ENCODE measurements around the gene PCDHGB2.
"Not testable (repeated sequence)": the region's sequence is repeated elsewhere in the genome, so short reads cannot be mapped to it uniquely, and the experiment has no call there.

Gene PCDHGB2

DNA sequence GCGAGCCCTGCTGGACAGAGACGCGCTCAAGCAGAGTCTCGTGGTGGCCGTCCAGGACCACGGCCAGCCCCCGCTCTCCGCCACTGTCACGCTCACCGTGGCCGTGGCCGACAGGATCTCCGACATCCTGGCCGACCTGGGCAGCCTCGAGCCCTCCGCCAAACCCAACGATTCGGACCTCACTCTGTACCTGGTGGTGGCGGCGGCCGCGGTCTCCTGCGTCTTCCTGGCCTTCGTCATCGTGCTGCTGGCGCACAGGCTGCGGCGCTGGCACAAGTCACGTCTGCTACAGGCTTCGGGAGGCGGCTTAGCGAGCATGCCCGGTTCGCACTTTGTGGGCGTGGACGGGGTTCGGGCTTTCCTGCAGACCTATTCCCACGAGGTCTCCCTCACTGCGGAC lies 27.2 kb upstream of the PCDHGB2 start:
- H3K36me3 ChIP-seq (ENCODE audit: insufficient read depth, low read length); H3K9ac ChIP-seq (ENCODE audit: low read depth, low read length); H3K4me2 ChIP-seq (ENCODE audit: low read length); H3K27me3 ChIP-seq (ENCODE audit: control insufficient read depth, insufficient read depth, low read length); H3K4me3 ChIP-seq (ENCODE audit: low read length); H3K4me1 ChIP-seq (ENCODE audit: control insufficient read depth, insufficient read depth, low read length): not testable (repeated sequence)
- H3K9me3 ChIP-seq (replicated peaks; ENCODE audit: low read length) = peaks cover 11% of the 10 kb centered on the region

DNA sequence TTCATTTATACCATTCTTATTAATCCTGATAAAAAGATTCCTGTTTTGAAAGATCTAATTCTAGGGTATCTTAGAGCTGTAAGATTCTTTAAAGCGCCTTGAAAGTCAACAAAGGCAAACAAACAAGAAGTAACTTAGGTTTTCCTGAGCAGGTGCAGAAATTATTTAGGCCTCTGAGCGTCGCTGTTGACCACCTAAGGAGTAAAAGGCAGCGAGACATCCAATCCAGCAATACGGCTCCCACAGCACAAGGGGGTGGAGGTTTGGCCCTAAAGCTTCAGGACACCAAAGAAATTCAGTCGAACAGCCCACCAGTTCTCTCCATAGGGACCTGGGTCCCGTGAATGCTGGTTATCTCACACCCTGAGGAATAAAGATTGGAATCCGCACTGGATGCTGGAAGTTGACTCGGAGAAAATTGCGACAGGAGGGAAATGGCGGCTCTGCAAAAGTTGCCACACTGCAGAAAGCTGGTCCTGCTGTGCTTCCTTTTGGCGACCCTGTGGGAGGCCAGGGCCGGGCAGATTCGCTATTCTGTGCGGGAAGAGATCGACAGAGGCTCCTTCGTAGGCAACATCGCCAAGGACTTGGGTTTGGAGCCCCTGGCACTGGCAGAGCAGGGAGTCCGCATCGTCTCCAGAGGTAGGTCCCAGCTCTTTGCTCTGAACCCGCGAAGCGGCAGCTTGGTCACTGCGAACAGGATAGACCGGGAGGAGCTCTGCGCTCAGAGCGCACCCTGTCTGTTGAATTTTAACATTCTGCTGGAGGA lies 21.1 kb upstream of the PCDHGB2 start, which contains the start of gene PCDHGA2:
PCDHGA2 (plus strand) TSS at position 223 of the 769 bp plus-strand sequence.
- Histone ChIP-seq H3K4me3 (ENCODE audit: low read length) (peak within 1 kb of the TSS; percentile 50), H3K9ac (ENCODE audit: low read depth, low read length) (peak within 1 kb of the TSS; percentile 33), H3K9me3 (replicated peaks; ENCODE audit: low read length) (peaks cover 13% of the 10 kb centered on the region), H3K4me2 (ENCODE audit: low read length) (peak within 1 kb of the TSS; percentile 54), H3K36me3 (ENCODE audit: insufficient read depth, low read length) (no peaks in the 10 kb centered on the region), H3K27me3 (ENCODE audit: control insufficient read depth, insufficient read depth, low read length) (no peaks in the 10 kb centered on the region), H3K4me1 (ENCODE audit: control insufficient read depth, insufficient read depth, low read length) (no peaks in the 10 kb centered on the region)

DNA sequence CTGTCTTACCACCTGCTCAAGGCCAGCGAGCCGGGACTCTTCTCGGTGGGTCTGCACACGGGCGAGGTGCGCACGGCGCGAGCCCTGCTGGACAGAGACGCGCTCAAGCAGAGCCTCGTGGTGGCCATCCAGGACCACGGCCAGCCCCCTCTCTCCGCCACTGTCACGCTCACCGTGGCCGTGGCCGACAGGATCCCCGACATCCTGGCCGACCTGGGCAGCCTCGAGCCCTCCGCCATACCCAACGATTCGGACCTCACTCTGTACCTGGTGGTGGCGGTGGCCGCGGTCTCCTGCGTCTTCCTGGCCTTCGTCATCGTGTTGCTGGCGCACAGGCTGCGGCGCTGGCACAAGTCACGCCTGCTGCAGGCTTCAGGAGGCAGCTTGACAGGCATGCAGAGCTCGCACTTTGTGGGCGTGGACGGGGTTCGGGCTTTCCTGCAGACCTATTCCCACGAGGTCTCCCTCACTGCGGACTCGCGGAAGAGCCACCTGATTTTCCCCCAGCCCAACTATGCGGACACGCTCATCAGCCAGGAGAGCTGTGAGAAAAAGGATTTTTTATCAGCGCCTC lies 18.9 kb upstream of the PCDHGB2 start:
- H3K9ac ChIP-seq (ENCODE audit: low read depth, low read length); H3K36me3 ChIP-seq (ENCODE audit: insufficient read depth, low read length); H3K4me3 ChIP-seq (ENCODE audit: low read length); H3K4me1 ChIP-seq (ENCODE audit: control insufficient read depth, insufficient read depth, low read length); H3K4me2 ChIP-seq (ENCODE audit: low read length); H3K27me3 ChIP-seq (ENCODE audit: control insufficient read depth, insufficient read depth, low read length): not testable (repeated sequence)
- peaks cover 30% of the 10 kb centered on the region for H3K9me3 ChIP-seq (replicated peaks; ENCODE audit: low read length)

DNA sequence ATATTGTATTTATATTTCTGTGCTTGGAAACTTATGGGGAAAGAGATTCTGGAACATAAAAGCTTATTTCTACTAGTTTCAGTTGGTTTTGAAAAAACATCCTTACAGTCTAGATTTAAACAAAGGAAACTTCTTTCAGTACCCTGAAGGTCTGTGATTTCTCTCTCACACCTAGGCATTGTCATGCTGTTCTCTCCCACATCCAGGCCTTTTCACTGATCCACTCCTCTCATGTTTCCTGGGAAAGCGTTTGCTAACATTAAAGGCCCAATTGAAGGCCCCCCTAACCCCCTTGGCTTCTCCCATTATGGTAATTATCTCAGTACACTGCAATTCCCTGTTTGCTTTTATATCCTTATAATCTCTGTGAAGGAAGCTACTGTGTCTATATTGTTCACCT lies 17.0 kb upstream of the PCDHGB2 start:
- no peak overlapping the region for H3K9ac ChIP-seq (ENCODE audit: low read depth, low read length)
- no peaks in the 10 kb centered on the region for H3K36me3 ChIP-seq (ENCODE audit: insufficient read depth, low read length)
- H3K4me1 ChIP-seq (ENCODE audit: control insufficient read depth, insufficient read depth, low read length) = no peaks in the 10 kb centered on the region
- H3K9me3 ChIP-seq (replicated peaks; ENCODE audit: low read length) = peaks cover 25% of the 10 kb centered on the region
- no peak overlapping the region for H3K4me3 ChIP-seq (ENCODE audit: low read length)
- no peaks in the 10 kb centered on the region for H3K27me3 ChIP-seq (ENCODE audit: control insufficient read depth, insufficient read depth, low read length)
- H3K4me2 ChIP-seq (ENCODE audit: low read length) = no peak overlapping the region

DNA sequence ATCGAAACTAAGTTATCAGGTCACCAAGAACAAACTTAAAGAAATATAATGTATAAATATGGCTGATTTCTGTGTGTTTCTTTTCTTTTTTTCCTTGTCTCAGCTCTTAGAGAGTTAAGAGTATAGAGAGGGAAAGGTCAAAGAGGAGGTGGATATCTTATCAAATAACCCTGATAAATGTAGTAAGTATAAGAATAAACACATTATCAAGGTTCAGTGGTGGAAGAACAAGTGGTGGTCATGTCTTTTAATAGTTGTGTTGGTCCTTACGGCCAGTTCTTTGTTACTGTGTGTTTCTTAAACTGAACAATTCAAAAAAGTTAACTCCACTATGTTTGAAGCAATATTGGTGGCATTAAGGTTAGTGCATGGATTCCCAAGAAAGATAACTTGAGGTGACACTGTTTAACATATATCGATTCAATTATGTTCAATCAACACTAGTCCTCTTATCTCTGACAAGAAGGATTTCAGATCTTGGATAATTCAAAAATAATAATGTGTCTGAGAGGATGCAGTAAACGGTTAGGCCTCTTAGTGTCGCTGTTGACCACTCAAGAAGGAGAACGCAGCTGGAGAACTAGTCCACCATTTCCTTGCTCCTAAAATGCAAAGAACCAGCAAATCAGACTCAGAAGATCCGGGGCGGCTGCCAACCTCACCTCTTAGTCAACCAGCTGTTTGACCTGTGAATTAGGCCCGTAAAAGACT lies 16.4 kb upstream of the PCDHGB2 start, which contains the start of gene PCDHGA3:
PCDHGA3 (plus strand) TSS at position 588 of the 711 bp plus-strand sequence. CDS start 205 bp downstream, outside the sequence.
- Histone ChIP-seq H3K9me3 (replicated peaks; ENCODE audit: low read length) (peaks cover 25% of the 10 kb centered on the region), H3K27me3 (ENCODE audit: control insufficient read depth, insufficient read depth, low read length) (no peaks in the 10 kb centered on the region), H3K4me3 (ENCODE audit: low read length) (peak within 1 kb of the TSS; percentile 65), H3K4me1 (ENCODE audit: control insufficient read depth, insufficient read depth, low read length) (no peaks in the 10 kb centered on the region), H3K36me3 (ENCODE audit: insufficient read depth, low read length) (no peaks in the 10 kb centered on the region), H3K9ac (ENCODE audit: low read depth, low read length) (peak within 1 kb of the TSS; percentile 44), H3K4me2 (ENCODE audit: low read length) (peak within 1 kb of the TSS; percentile 63)

DNA sequence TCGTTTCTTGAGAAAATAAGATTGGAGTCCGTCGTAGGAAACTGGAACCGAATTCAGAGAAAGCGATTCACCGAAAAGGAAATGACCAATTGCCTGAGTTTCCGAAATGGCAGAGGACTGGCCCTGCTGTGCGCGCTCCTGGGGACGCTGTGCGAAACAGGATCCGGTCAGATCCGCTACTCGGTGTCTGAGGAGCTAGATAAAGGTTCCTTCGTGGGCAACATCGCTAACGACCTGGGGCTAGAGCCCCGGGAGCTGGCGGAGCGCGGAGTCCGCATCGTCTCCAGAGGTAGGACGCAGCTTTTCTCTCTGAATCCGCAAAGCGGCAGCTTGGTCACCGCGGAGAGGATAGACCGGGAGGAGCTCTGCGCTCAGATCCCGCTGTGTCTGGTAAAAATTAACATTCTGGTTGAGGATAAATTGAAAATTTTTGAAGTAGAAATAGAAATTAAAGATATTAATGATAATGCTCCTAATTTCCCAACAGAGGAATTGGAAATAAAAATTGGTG lies 15.8 kb upstream of the PCDHGB2 start:
- peak overlapping the region; percentile 63 for H3K4me2 ChIP-seq (ENCODE audit: low read length)
- H3K9ac ChIP-seq (ENCODE audit: low read depth, low read length) = peak overlapping the region; percentile 44
- no peaks in the 10 kb centered on the region for H3K4me1 ChIP-seq (ENCODE audit: control insufficient read depth, insufficient read depth, low read length)
- H3K9me3 ChIP-seq (replicated peaks; ENCODE audit: low read length) = peaks cover 25% of the 10 kb centered on the region
- no peaks in the 10 kb centered on the region for H3K27me3 ChIP-seq (ENCODE audit: control insufficient read depth, insufficient read depth, low read length)
- H3K4me3 ChIP-seq (ENCODE audit: low read length) = peak overlapping the region; percentile 65
- H3K36me3 ChIP-seq (ENCODE audit: insufficient read depth, low read length) = no peaks in the 10 kb centered on the region

DNA sequence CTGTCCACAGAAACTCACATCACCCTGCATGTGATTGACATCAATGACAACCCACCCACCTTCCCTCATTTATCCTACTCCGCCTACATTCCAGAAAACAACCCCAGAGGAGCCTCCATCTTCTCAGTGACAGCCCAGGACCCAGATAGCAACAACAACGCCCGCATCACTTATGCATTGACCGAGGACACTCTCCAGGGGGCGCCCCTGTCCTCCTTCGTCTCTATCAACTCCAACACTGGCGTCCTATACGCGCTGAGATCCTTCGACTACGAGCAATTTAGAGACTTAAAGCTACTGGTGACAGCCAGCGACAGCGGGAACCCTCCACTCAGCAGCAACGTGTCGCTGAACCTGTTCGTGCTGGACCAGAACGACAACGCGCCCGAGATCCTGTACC lies 14.5 kb upstream of the PCDHGB2 start:
- Histone ChIP-seq H3K9ac (ENCODE audit: low read depth, low read length) (no peak overlapping the region), H3K4me2 (ENCODE audit: low read length) (no peak overlapping the region), H3K4me3 (ENCODE audit: low read length) (no peak overlapping the region), H3K9me3 (replicated peaks; ENCODE audit: low read length) (peaks cover 22% of the 10 kb centered on the region), H3K27me3 (ENCODE audit: control insufficient read depth, insufficient read depth, low read length) (no peaks in the 10 kb centered on the region), H3K36me3 (ENCODE audit: insufficient read depth, low read length) (no peaks in the 10 kb centered on the region), H3K4me1 (ENCODE audit: control insufficient read depth, insufficient read depth, low read length) (no peaks in the 10 kb centered on the region)

DNA sequence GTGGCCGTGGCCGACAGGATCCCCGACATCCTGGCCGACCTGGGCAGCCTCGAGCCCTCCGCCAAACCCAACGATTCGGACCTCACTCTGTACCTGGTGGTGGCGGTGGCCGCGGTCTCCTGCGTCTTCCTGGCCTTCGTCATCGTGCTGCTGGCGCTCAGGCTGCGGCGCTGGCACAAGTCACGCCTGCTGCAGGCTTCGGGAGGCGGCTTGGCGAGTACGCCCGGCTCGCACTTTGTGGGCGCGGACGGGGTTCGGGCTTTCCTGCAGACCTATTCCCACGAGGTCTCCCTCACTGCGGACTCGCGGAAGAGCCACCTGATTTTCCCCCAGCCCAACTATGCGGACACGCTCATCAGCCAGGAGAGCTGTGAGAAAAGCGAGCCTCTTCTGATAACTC lies 13.8 kb upstream of the PCDHGB2 start:
- not testable (repeated sequence) for H3K36me3 ChIP-seq (ENCODE audit: insufficient read depth, low read length); H3K4me1 ChIP-seq (ENCODE audit: control insufficient read depth, insufficient read depth, low read length); H3K4me2 ChIP-seq (ENCODE audit: low read length); H3K9ac ChIP-seq (ENCODE audit: low read depth, low read length); H3K27me3 ChIP-seq (ENCODE audit: control insufficient read depth, insufficient read depth, low read length); H3K4me3 ChIP-seq (ENCODE audit: low read length)
- H3K9me3 ChIP-seq (replicated peaks; ENCODE audit: low read length) = peaks cover 27% of the 10 kb centered on the region

DNA sequence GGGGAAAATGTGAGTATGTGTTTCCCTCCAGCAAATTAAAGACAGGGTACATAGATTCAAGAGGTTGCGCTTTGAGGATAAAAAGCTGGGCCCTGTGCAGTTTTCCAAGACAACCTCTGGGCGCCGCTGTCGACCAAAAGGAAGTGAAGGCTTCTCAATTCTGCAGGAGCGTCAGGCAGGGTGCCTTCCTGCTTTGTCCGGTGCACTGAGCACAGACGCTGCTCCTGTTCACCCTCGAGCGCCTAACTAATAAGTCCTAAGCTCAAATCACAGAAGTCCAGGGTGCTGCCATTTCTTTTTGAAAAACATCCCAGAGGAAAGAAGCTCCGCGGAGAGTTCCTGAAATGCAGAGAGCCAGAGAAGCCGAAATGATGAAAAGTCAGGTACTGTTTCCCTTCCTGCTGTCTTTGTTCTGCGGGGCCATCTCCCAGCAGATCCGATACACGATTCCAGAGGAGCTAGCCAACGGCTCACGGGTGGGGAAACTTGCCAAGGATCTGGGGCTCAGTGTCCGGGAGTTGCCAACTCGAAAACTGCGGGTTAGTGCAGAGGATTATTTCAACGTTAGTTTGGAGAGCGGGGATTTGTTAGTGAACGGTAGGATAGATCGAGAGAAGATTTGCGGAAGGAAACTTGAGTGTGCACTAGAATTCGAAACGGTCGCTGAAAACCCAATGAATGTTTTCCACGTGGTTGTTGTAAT lies 9.7 kb upstream of the PCDHGB2 start, which contains the start of gene PCDHGB1:
PCDHGB1 (plus strand) TSS at position 183 of the 703 bp plus-strand sequence; CDS start at position 345, 162 bp downstream.
- Histone ChIP-seq H3K27me3 (ENCODE audit: control insufficient read depth, insufficient read depth, low read length) (no peaks in the 10 kb centered on the region), H3K4me2 (ENCODE audit: low read length) (peak within 1 kb of the TSS; percentile 84), H3K36me3 (ENCODE audit: insufficient read depth, low read length) (no peaks in the 10 kb centered on the region), H3K9me3 (replicated peaks; ENCODE audit: low read length) (peaks cover 13% of the 10 kb centered on the region), H3K4me1 (ENCODE audit: control insufficient read depth, insufficient read depth, low read length) (no peaks in the 10 kb centered on the region), H3K9ac (ENCODE audit: low read depth, low read length) (peak within 1 kb of the TSS; percentile 5), H3K4me3 (ENCODE audit: low read length) (peak within 1 kb of the TSS; percentile 66)

DNA sequence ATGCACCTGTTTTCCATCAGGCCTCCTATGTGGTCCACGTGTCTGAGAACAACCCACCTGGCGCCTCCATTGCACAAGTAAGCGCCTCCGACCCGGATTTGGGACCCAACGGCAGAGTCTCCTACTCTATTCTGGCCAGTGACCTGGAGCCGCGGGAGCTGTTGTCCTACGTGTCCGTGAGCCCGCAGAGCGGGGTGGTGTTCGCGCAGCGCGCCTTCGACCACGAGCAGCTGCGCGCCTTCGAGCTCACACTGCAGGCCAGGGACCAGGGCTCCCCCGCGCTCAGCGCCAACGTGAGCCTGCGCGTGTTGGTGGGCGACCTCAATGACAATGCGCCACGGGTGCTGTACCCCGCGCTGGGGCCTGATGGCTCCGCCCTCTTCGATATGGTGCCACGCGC lies 8.2 kb upstream of the PCDHGB2 start:
- H3K4me1 ChIP-seq (ENCODE audit: control insufficient read depth, insufficient read depth, low read length) = no peaks in the 10 kb centered on the region
- H3K36me3 ChIP-seq (ENCODE audit: insufficient read depth, low read length) = no peaks in the 10 kb centered on the region
- H3K9me3 ChIP-seq (replicated peaks; ENCODE audit: low read length) = peaks cover 9% of the 10 kb centered on the region
- H3K4me2 ChIP-seq (ENCODE audit: low read length) = no peak overlapping the region
- no peak overlapping the region for H3K4me3 ChIP-seq (ENCODE audit: low read length)
- no peaks in the 10 kb centered on the region for H3K27me3 ChIP-seq (ENCODE audit: control insufficient read depth, insufficient read depth, low read length)
- no peak overlapping the region for H3K9ac ChIP-seq (ENCODE audit: low read depth, low read length)
